ENCODE data around the gene PPP1CC.

The PPP1CC gene

DNA sequence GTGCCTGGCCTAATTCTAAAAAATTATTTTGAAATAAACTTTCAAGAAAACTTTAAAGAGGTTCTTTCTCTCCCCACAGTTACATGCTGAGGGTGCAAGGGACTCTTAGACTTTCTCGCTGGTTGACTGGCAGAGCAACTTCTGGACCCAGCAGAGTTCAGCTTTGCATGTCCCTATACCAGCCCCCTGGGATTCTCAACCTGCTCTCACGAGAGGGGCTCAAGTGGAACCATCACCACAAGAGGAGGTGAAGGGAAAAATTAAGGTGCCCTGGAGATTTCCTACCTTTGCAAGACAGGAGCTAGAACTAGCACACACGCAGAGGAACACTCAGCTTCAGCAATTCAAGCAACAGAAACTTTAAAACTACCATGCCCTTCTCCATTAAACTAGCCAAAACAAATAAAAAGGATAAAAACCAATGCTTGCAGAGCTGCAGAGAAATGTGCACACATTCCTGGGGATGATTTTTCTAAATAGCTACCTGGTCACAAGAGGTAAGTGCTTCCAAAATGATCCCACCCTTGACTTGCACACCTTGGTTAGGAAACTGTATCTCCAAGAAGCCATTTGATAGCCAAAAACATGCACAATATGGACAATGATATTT, 56.3 kb downstream of the PPP1CC start:
- no peak for FAIRE-seq

DNA sequence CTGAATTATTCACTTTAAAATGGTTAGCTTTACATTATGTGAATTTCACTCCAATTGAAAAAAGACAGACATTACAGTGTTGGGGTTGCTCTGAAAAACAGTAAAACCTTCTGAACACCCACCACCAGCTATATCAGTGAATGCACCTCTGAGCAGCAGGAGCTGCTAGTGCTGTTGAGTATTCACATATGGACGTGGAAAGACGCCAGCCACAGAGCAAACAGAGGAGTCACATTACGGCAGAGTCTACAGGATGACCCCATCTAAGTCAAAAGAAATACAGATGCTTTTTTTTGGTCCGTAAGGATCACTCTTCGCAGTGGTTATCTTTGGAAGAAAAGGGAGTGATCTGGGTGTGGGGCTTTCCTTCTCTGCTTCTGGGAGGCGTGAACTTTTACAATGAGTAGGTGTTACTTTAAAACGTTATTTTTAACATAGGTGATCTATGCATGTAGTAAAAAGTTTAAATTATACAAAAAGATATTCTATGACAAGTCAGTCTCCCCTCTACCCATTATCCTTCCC, 58.3 kb downstream of the PPP1CC start:
- no peak for FAIRE-seq

DNA sequence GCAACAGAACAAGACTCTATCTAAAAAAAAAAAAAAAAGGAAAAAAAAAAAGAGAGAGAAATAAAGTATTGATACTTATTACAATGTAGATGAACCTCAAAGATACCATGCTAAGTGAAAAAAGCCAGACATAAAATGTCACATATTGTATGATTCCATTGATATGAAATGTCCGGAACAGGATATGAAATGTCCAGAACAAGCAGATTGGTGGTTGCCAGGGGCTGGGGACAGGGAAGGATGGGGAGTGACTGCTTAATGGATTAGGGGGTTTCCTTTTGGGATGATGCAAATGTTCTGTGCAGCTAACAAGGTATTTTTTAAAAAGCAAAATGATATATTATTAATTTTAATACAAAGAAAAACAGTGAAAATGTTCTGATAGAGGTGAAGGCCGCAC, 58.8 kb downstream of the PPP1CC start:
- no peak for FAIRE-seq

DNA sequence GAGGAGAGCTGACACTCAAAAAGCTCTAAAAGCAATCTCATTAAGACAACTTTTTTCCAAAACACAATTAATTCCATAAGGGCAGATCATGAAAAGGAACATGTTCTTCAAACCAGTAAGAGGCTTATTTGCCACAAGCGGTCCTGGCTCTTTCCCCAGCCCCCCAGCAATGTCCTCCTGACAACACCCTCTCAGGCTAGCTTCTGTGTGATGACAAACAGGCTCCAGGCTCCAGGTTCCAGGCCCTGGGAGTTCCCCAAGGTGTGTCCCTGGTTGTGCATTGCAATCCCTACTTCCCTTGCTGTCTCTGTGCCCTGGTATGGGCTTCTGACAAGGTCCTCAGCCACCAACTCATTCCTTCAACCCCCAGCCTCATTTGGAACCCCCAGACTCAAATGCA, 62.7 kb downstream of the PPP1CC start:
- no peak for FAIRE-seq

DNA sequence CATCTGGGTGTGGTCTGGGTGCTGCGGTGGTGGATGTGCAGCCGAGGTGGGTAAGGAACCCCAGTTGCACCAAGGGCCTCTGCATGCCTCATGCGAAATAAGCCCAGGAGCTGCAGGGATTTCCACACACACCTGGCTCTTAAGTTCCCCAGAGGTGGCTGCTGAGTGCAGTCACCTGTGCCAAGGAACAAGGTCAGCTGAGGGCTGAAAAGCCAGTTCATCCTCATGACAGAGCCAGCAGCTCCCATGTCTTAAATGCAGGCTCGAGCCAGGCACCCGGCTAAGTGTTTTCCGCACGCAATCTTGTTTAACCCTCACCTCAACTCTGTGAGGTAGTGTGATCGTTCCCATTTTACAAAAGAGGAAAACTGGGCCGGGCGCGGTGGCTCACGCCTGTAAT, 63.5 kb downstream of the PPP1CC start:
- FAIRE-seq, result no peak

DNA sequence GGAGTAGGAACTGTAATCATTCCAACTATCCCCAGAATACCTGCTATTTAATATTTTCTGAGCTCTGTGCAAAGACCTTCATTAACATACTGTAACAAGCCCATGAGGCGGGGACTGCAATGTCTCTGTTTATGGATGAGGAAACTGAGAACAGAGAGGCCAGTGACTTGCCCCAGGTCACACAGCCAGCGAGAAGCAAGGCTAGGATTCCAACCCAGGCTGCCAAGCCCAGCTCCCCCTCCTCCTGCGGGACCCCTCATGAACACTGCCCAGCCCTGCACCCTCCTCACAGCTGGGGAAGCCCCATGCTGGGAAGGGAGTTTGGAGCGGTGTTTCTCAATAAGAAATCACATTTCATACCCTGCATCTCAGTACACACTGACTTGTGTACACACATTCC, 64.7 kb downstream of the PPP1CC start:
- no peak for FAIRE-seq

DNA sequence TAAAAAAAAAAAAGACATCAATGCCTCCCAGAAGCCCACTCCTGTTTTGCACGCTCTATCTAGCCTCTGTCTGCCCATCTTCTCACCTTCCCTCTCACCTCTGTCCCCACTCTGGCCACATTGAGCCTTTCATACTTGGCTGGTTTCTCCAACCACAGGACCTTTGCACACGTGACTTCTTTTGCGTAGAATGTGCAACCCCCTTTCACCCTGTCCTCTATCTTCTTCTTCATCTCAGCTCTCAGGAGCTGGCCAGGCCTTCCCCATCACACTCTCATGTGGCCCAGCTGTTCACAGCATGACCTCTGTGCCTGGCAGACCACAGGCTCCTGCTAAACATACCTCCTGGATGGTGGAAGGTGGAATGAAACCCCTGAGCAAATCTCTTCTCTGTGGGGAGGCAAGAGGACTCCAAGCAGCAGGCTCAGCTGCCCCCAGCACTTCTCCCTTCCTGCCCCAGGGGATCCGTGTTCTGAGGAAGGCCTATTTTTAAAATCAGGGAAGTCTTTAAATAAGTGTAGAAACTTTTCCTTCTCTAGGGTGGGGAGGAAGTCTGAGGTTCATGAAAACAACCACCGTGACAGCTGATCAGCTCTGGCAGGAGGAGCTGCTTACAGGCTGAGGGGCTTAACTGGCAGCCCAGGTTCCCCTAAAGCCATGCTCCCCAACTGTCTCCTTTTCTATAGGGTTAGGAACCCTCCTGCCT, 65.3 kb downstream of the PPP1CC start:
- no peak for FAIRE-seq

DNA sequence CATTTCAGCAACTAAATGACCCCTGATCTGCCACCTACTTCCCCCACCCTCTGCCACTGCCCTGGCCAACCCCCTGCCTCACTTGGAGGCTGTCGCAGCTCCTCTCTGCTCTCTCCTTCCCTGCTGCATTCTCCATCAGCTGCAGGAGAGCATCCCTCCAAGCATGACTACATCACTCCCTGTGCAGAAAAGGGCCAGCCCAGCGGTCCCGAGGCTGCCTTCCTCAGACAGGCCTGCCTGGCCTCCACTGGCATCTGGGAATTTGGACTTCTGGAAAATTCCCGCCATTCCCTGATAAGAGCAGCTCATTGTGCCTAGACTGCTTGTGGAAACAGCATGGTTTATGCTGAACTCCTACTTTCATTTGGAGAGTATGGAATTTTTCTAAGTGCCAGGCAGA, 66.5 kb downstream of the PPP1CC start:
- FAIRE-seq, result no peak

DNA sequence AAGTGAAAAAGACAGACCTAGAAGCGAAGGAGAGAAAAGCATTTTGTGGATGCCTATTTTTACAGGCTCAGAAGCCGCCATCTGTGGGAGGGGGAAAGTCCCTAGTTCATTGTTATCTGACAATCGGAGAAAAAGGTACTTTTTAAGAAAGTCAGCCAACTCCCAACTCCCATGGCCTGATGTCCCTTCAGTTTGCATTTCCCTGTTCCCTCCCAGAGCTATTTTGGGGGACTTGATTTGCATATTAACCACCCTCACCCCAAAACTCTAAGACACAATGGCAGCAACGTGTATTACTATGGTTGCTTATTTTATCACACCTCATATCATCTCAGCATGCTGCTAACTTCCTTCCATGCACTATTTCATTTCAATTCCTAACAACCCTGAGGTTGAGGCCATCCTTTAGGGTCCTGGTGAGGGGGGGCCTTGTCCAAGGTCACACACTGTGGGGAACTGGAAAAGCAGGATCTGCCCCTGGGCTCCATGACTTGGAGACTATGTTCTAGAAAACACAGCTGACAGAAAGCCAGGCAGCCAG, 72.5 kb downstream of the PPP1CC start:
- FAIRE-seq, result no peak
